SU-DHL-6 (cell line): ENCODE data around the gene HSPA12B.

ENCODE experiments used
- H2AFZ ChIP-seq: fragments of 200-600 bp; sonication (generic); 2 replicates; pipeline ENCODE4 v1.6.1; 2014; ENCODE audit warnings: low read depth, mild to moderate bottlenecking, moderate library complexity, mixed read lengths, antibody characterized with exemption, low read length; ENCODE audit not compliant: severe bottlenecking
- H3F3A ChIP-seq: fragments of 200-600 bp; shearing (Covaris generic); 2 replicates; pipeline ENCODE4 v1.6.0; 2016; ENCODE audit warnings: antibody characterized with exemption, mild to moderate bottlenecking; ENCODE audit not compliant: insufficient read depth
- H3K27ac ChIP-seq: fragments of 200-600 bp; sonication (generic); 2 replicates; pipeline ENCODE4 v1.5.1; 2016; ENCODE audit warnings: low read depth, mild to moderate bottlenecking, low read length, moderate library complexity, mixed read lengths
- H3K27me3 ChIP-seq: fragments of 200-600 bp; sonication (generic), shearing (Covaris generic); 2 replicates; pipeline ENCODE4 v1.6.0; 2014; ENCODE audit warnings: mild to moderate bottlenecking, low read length
- H3K36me3 ChIP-seq: fragments of 200-600 bp; sonication (generic); 2 replicates; pipeline ENCODE4 v1.6.1; 2014; ENCODE audit warnings: mild to moderate bottlenecking, low read length, mixed read lengths
- H3K4me2 ChIP-seq: fragments of 300-600, 200-600 bp; shearing (Covaris generic), sonication (generic); 2 replicates; pipeline ENCODE4 v1.6.0; 2014; ENCODE audit warnings: low read length, low read depth, mild to moderate bottlenecking; ENCODE audit not compliant: poor library complexity, severe bottlenecking
- H3K4me3 ChIP-seq: fragments of 200-600 bp; sonication (generic); 2 replicates; pipeline ENCODE4 v1.5.1; 2014; ENCODE audit warnings: antibody characterized with exemption, low read length, mild to moderate bottlenecking, mixed read lengths; ENCODE audit not compliant: insufficient read depth, poor library complexity, severe bottlenecking
- H3K79me2 ChIP-seq: fragments of 200-600 bp; sonication (generic); 2 replicates; pipeline ENCODE4 v1.6.1; 2014; ENCODE audit warnings: mild to moderate bottlenecking, low read length, moderate library complexity; ENCODE audit not compliant: insufficient read depth
- H3K9ac ChIP-seq: fragments of 200-600 bp; sonication (generic); 2 replicates; pipeline ENCODE4 v1.7.0; 2014; ENCODE audit warnings: mild to moderate bottlenecking, low read length
- H3K9me2 ChIP-seq: fragments of 200-600 bp; sonication (generic); replicated peaks from 2 replicates; pipeline ENCODE4 v1.6.1; 2014; ENCODE audit warnings: low read length; ENCODE audit not compliant: insufficient read depth
- H3K9me3 ChIP-seq: fragments of 200-600 bp; sonication (generic); 2 replicates; pipeline ENCODE4 v1.6.1; 2014; ENCODE audit warnings: low read length, mixed read lengths; ENCODE audit not compliant: insufficient read depth
- H4K20me1 ChIP-seq: fragments of 200-600 bp; sonication (generic); 2 replicates; pipeline ENCODE4 v1.6.1; 2014; ENCODE audit warnings: low read depth, mild to moderate bottlenecking, antibody characterized with exemption, low read length, moderate library complexity, mixed read lengths
- EZH2phosphoT487 ChIP-seq: fragments of 200-600 bp; sonication (generic), shearing (Covaris generic); conservative IDR thresholded peaks from 2 replicates; pipeline ENCODE4 v1.6.1; 2018; ENCODE audit warnings: mild to moderate bottlenecking, antibody characterized with exemption, low read length, moderate library complexity, mixed read lengths
- TF ChIP-seq, protein P1 (sequence below): fragments of 200-600 bp; sonication (generic); IDR thresholded peaks from one replicate; pipeline ENCODE4 v1.5.1; 2017; ENCODE audit warnings: antibody characterized with exemption, mild to moderate bottlenecking, low read length, moderate library complexity; ENCODE audit not compliant: insufficient read depth, poor library complexity, severe bottlenecking

Gene HSPA12B

DNA sequence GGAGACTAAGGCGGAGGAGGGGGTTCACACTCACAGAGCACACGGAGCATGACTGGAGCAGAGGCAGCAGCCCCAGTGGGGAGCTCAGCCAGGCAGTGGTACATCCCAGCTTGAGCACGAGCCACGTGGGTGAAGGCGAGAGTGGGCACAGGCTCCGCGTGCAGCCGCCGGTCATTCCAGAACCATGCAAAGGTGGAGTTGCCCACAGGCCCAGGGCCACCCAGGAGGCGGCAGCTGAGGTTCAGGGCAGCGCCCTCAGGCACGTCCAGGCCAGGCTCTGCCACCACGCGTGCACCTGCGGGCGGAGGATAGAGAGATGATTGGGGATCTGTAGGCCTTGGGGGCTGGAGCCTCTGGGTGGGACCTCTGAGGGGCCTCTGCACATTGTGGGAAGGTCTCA is 41.2 kb upstream of the HSPA12B start:
- TF ChIP-seq EZH2phosphoT487, result no peak
- TF ChIP-seq, protein P1, sequence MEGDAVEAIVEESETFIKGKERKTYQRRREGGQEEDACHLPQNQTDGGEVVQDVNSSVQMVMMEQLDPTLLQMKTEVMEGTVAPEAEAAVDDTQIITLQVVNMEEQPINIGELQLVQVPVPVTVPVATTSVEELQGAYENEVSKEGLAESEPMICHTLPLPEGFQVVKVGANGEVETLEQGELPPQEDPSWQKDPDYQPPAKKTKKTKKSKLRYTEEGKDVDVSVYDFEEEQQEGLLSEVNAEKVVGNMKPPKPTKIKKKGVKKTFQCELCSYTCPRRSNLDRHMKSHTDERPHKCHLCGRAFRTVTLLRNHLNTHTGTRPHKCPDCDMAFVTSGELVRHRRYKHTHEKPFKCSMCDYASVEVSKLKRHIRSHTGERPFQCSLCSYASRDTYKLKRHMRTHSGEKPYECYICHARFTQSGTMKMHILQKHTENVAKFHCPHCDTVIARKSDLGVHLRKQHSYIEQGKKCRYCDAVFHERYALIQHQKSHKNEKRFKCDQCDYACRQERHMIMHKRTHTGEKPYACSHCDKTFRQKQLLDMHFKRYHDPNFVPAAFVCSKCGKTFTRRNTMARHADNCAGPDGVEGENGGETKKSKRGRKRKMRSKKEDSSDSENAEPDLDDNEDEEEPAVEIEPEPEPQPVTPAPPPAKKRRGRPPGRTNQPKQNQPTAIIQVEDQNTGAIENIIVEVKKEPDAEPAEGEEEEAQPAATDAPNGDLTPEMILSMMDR, result no peak
- Histone ChIP-seq H3K79me2 (no peaks in the 10 kb centered on the region), H3K27ac (no peak overlapping the region), H3K4me2 (no peak overlapping the region), H3K9me3 (no peaks in the 10 kb centered on the region), H3K36me3 (no peaks in the 10 kb centered on the region), H3K4me3 (no peak overlapping the region), H4K20me1 (no peaks in the 10 kb centered on the region), H3K27me3 (no peaks in the 10 kb centered on the region), H2AFZ (no peak overlapping the region), H3K9me2 (no peaks in the 10 kb centered on the region), H3K9ac (no peak overlapping the region), H3F3A (no peaks in the 10 kb centered on the region)

DNA sequence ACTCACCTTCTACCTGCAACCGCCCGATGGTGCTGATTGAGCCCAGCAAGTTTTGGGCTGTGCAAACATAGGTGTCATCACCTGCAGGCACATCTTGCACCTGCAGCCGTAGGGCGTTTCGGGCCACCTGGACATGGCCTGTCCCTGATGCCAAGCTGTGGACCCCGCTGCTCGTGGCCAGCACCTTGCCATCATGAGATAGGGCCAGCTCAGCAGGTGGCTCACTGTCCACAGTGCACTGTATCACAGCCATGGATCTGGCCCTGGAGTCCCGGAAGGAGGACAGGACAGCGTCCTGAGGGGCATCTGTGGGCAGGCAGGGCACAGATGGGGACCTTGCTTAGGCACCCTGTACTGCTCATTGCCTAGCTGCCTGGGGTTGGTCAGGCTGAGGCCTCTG is 40.6 kb upstream of the HSPA12B start:
- no peak overlapping the region for H2AFZ ChIP-seq
- no peaks in the 10 kb centered on the region for H3F3A ChIP-seq
- no peaks in the 10 kb centered on the region for H3K9me2 ChIP-seq
- H3K79me2 ChIP-seq, result no peaks in the 10 kb centered on the region
- no peak overlapping the region for H3K4me3 ChIP-seq
- no peaks in the 10 kb centered on the region for H3K36me3 ChIP-seq
- TF ChIP-seq, protein P1, result no peak
- no peak for TF ChIP-seq EZH2phosphoT487
- no peaks in the 10 kb centered on the region for H3K9me3 ChIP-seq
- no peak overlapping the region for H3K4me2 ChIP-seq
- H3K27me3 ChIP-seq, result no peaks in the 10 kb centered on the region
- no peak overlapping the region for H3K27ac ChIP-seq
- H3K9ac ChIP-seq, result no peak overlapping the region
- H4K20me1 ChIP-seq, result no peaks in the 10 kb centered on the region

DNA sequence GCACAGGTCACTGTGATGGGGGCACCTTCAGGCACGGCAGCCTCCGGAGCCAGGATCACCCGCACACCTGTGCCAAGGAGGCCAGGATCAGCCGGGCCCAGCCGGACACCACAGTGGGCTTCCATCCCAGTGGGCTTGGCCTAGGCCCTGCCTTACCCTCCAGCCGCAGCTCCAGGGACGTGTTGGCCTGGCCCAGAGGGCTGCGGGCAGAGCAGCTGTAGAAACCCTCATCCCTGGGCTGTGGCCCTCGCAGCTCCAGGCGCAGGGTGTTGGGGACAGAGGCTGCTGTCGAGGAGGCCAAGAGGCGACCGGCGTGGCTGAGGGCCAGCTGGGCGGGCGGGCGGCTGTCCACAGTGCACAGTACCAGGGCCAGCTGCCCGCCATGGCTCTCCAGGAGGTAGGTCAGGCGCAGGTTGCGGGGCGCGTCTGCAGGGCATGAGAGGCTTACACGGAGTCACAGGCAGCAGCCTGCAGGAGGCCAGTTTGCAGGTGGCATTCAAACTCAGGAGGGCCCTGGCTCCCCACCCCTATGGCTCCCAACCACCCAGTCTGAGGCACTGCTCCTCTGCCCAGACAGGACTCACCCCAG is 39.7 kb upstream of the HSPA12B start:
- TF ChIP-seq EZH2phosphoT487, result no peak
- TF ChIP-seq, protein P1, result no peak
- Histone ChIP-seq H3K4me2 (no peak overlapping the region), H3F3A (no peaks in the 10 kb centered on the region), H3K4me3 (no peak overlapping the region), H2AFZ (no peak overlapping the region), H3K36me3 (no peaks in the 10 kb centered on the region), H3K27me3 (no peaks in the 10 kb centered on the region), H3K9ac (no peak overlapping the region), H3K27ac (no peak overlapping the region), H4K20me1 (no peaks in the 10 kb centered on the region), H3K9me2 (no peaks in the 10 kb centered on the region), H3K9me3 (no peaks in the 10 kb centered on the region), H3K79me2 (no peaks in the 10 kb centered on the region)

DNA sequence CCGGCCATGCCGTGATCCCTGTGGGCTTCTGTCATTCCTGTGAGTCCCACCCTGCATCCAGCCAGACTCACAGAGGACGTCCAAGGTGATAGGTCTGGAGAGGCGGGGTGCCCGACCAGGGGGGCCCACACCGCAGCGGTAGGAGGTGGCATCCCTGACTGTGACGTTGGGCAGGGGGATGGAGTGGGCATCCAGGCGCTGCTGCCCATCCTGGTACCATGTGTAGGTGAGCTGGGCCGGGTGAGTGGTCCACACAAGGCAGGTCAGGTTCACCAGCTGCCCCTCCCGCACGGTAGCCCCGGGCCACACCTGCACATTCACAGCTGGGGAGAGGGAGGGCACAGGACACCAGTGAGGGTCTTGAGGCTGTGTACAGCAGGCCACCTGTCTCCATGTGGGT is 39.1 kb upstream of the HSPA12B start:
- H3K36me3 ChIP-seq, result no peaks in the 10 kb centered on the region
- no peak overlapping the region for H3K27ac ChIP-seq
- H3K9me3 ChIP-seq, result no peaks in the 10 kb centered on the region
- no peak overlapping the region for H3K4me2 ChIP-seq
- H4K20me1 ChIP-seq, result no peaks in the 10 kb centered on the region
- no peak for TF ChIP-seq EZH2phosphoT487
- TF ChIP-seq, protein P1, result no peak
- no peak overlapping the region for H2AFZ ChIP-seq
- H3K9me2 ChIP-seq, result no peaks in the 10 kb centered on the region
- no peak overlapping the region for H3K9ac ChIP-seq
- no peaks in the 10 kb centered on the region for H3F3A ChIP-seq
- H3K27me3 ChIP-seq, result no peaks in the 10 kb centered on the region
- H3K79me2 ChIP-seq, result no peaks in the 10 kb centered on the region
- H3K4me3 ChIP-seq, result no peak overlapping the region
